GM12801 (cell line): ENCODE measurements around the gene ARHGAP8.

ENCODE experiments used
- CTCF ChIP-seq: IDR thresholded peaks from one replicate; pipeline ENCODE4 v1.5.1; 2011; ENCODE audit warnings: control low read depth; ENCODE audit not compliant: insufficient read length; ENCODE audit errors: extremely low read depth

The ARHGAP8 gene

GRCh38 chr22:44804327-44804726 is 52.0 kb downstream of the ARHGAP8 start:
- no peak for TF ChIP-seq CTCF

- no peak for TF ChIP-seq CTCF
These were observed 53.3 kb downstream of the ARHGAP8 start for GRCh38 chr22:44805711-44806110.

- TF ChIP-seq CTCF = no peak
These were observed 54.9 kb downstream of the ARHGAP8 start for GRCh38 chr22:44807232-44807631.

GRCh38 chr22:44807915-44808690 is 55.7 kb downstream of the ARHGAP8 start:
- TF ChIP-seq CTCF = no peak

- no peak for TF ChIP-seq CTCF
These were observed 57.1 kb downstream of the ARHGAP8 start for GRCh38 chr22:44809456-44809855.

GRCh38 chr22:44811141-44811540 is 58.8 kb downstream of the ARHGAP8 start:
- TF ChIP-seq CTCF = no peak

GRCh38 chr22:44813416-44813815 is 61.0 kb downstream of the ARHGAP8 start:
- no peak for TF ChIP-seq CTCF
